C4-2B (cell line): ENCODE results near the gene ZFAND2B.

Source experiments
- CTCF ChIP-seq: fragments of 450-650 bp; conservative IDR thresholded peaks from 2 replicates; pipeline ENCODE4 v1.5.1; 2017; ENCODE audit warnings: mild to moderate bottlenecking
- ZFX ChIP-seq: fragments of 450-650 bp; IDR thresholded peaks from 2 replicates; pipeline ENCODE4 v1.6.1; 2017

DNA sequence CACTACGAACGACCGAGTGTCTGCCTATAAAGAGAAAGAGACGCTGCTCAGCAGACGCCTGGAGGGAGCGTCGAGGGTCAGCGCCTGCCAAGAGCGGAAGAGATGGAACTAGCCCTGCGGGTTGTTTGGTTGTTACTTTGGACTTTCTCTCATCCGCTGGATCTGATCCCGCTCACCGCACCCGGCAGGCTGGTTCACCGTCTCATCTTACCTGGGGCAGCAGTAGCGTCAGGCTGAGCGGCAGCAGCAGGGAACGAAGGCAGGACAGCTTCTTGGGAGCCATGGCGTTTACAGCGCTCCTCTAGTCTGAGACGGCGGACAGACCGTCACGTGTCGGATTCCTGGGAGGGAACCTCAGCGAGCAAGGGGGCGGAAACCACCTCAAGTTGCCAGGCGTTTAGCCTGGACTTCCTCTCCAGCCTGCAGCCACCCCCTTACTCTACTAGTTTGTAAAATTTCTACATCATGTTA, 36.7 kb downstream of the ZFAND2B start:
- no peak for TF ChIP-seq CTCF
- TF ChIP-seq ZFX = no peak
